HCT116 (cell line): ENCODE results near the gene TK1. TPM values are rescaled to one million over a fixed set of nuclear protein-coding genes. Genes with fewer than 3 reads are reported as not detected.

Experiments used
- ATAC-seq: fragments of 200-7000 bp; cut with Tn5 transposase; 2 replicates; pipeline ENCODE4 v1.9.1; 2020; ENCODE audit warnings: mild to moderate bottlenecking, moderate library complexity
- BruUV-seq: library from RNA; stranded (reverse); fragments of 400-500 nt; replicated peaks from 2 replicates; lab custom pipeline; 2021; lab: Mats Ljungman, UMichigan
- CTCF ChIA-PET: fragments of 300-600 bp; sonication (Branson Sonifier 250); formaldehyde crosslinking; loops from one replicate; lab custom pipeline; 2021; ENCODE audit warnings: antibody characterized with exemption; lab: Charles Lee
- POLR2A ChIA-PET: fragments of 300-600, 350-600 bp; sonication (Branson Sonifier 250); formaldehyde crosslinking; loops from one replicate; lab custom pipeline; 2021; ENCODE audit warnings: antibody characterized with exemption; lab: Charles Lee
- RAD21 ChIA-PET, 2 experiments: fragments of 300-600 bp; sonication (Branson Sonifier 250); formaldehyde crosslinking; loops; one replicate each; lab custom pipeline; 2023; ENCODE audit warnings: low total read pairs in 2 of 2; ENCODE audit not compliant: uncharacterized antibody in 2 of 2, unreplicated experiment in 2 of 2, low non-redundant PET in 1 of 2; lab: Charles Lee
- DNase-seq: peaks from one replicate; pipeline ENCODE4 v3.0.0-alpha.2; 2010; ENCODE audit warnings: low read depth, low spot score
- H2AFZ ChIP-seq: fragments of 200-600 bp; shearing (Covaris generic), sonication (generic); 2 replicates; pipeline ENCODE4 v1.6.1; 2017; ENCODE audit warnings: low read depth, mixed run types, mixed read lengths, antibody characterized with exemption, low read length; ENCODE audit not compliant: poor library complexity, severe bottlenecking
- H3K27ac ChIP-seq: 2 replicates; pipeline ENCODE4 v1.5.1; 2012; ENCODE audit warnings: low read depth, low read length
- H3K27me3 ChIP-seq: fragments of 200-600 bp; sonication (generic); 2 replicates; pipeline ENCODE4 v1.6.1; 2016; ENCODE audit warnings: mixed run types, low read length, mixed read lengths; ENCODE audit not compliant: insufficient read depth
- H3K36me3 ChIP-seq, 2 experiments: fragments of 200-500 bp in 1 of 2; fragments of 200-600 bp in 1 of 2; sonication (Bioruptor generic) in 1 of 2; sonication (generic) in 1 of 2; 2 replicates each; pipeline versions ENCODE4 v1.5.1 to v1.6.1; 2014 to 2016; ENCODE audit warnings: low read length in 2 of 2, inconsistent platforms in 1 of 2, mixed read lengths in 1 of 2, mixed run types in 1 of 2; ENCODE audit not compliant: insufficient read depth in 2 of 2, control insufficient read depth in 1 of 2
- H3K4me1 ChIP-seq, 2 experiments: fragments of 200-600 bp in 1 of 2; sonication (generic) in 1 of 2; 2 replicates each; pipeline versions ENCODE4 v1.5.1 to v1.6.1; 2012 to 2017; ENCODE audit warnings: low read length in 2 of 2, inconsistent platforms in 1 of 2, mild to moderate bottlenecking in 1 of 2, mixed read lengths in 1 of 2, mixed run types in 1 of 2, moderate library complexity in 1 of 2; ENCODE audit not compliant: insufficient read depth in 2 of 2, control insufficient read depth in 1 of 2
- H3K4me2 ChIP-seq: fragments of 200-600 bp; sonication (generic); 2 replicates; pipeline ENCODE4 v1.6.1; 2017; ENCODE audit warnings: mixed run types, low read length, mixed read lengths
- H3K4me3 ChIP-seq, 2 experiments: fragments of 200-600 bp in 1 of 2; sonication (generic) in 1 of 2; replicated peaks in 1 of 2; 2 replicates each; pipeline ENCODE4 v1.5.1; 2011 to 2016; ENCODE audit warnings: low read length in 2 of 2, control low read depth in 1 of 2, low read depth in 1 of 2, mild to moderate bottlenecking in 1 of 2, mixed read lengths in 1 of 2, mixed run types in 1 of 2
- H3K79me2 ChIP-seq: fragments of 200-600 bp; sonication (generic); 2 replicates; pipeline ENCODE4 v1.6.1; 2017; ENCODE audit warnings: mild to moderate bottlenecking, mixed run types, low read length, moderate library complexity, mixed read lengths; ENCODE audit not compliant: insufficient read depth
- H3K9ac ChIP-seq: fragments of 200-600 bp; sonication (generic); 2 replicates; pipeline ENCODE4 v1.6.1; 2016; ENCODE audit warnings: low read length, mixed read lengths
- H3K9me2 ChIP-seq: fragments of 200-600 bp; sonication (generic), shearing (Covaris generic); 2 replicates; pipeline ENCODE4 v1.6.1; 2017; ENCODE audit warnings: mixed run types, mild to moderate bottlenecking, moderate library complexity; ENCODE audit not compliant: insufficient read depth
- H3K9me3 ChIP-seq, 2 experiments: fragments of 200-500 bp in 1 of 2; fragments of 200-600 bp in 1 of 2; sonication (Bioruptor generic) in 1 of 2; sonication (generic) in 1 of 2; 2 replicates each; pipeline ENCODE4 v1.6.1; 2014 to 2017; ENCODE audit warnings: low read length in 2 of 2, mixed read lengths in 2 of 2, inconsistent platforms in 1 of 2, low read depth in 1 of 2, mild to moderate bottlenecking in 1 of 2, mixed run types in 1 of 2, moderate library complexity in 1 of 2; ENCODE audit not compliant: control insufficient read depth in 1 of 2, insufficient read depth in 1 of 2
- H4K20me1 ChIP-seq: fragments of 200-600 bp; sonication (generic), shearing (Covaris generic); 2 replicates; pipeline ENCODE4 v1.6.1; 2017; ENCODE audit warnings: mixed run types, mild to moderate bottlenecking, moderate library complexity; ENCODE audit not compliant: insufficient read depth
- ATF3 ChIP-seq: IDR thresholded peaks from 2 replicates; pipeline ENCODE4 v1.6.1; 2012
- CBX3 ChIP-seq: IDR thresholded peaks from 2 replicates; pipeline ENCODE4 v1.6.1; 2012; ENCODE audit warnings: low read depth
- CTCF ChIP-seq, 3 experiments: fragments of 200-600 bp in 1 of 3; sonication (generic) in 1 of 3; IDR thresholded peaks in 2 of 3; conservative IDR thresholded peaks in 1 of 3; 2 replicates each; pipeline ENCODE4 v1.5.1; 2012 to 2017; ENCODE audit warnings: low read depth in 2 of 3, low read length in 2 of 3, antibody characterized with exemption in 1 of 3, borderline replicate concordance in 1 of 3, control low read depth in 1 of 3, mild to moderate bottlenecking in 1 of 3, mixed read lengths in 1 of 3, mixed run types in 1 of 3, moderate library complexity in 1 of 3; ENCODE audit not compliant: insufficient read depth in 1 of 3
- FOSL1 ChIP-seq: IDR thresholded peaks from 2 replicates; pipeline ENCODE4 v1.6.1; 2012; ENCODE audit warnings: low read depth
- JUND ChIP-seq: IDR thresholded peaks from 2 replicates; pipeline ENCODE4 v1.6.1; 2012
- MAX ChIP-seq: IDR thresholded peaks from 2 replicates; pipeline ENCODE4 v1.6.1; 2012
- POLR2A ChIP-seq: IDR thresholded peaks from 2 replicates; pipeline ENCODE4 v1.7.0; 2011; ENCODE audit warnings: borderline replicate concordance; ENCODE audit not compliant: insufficient read depth, insufficient read length; ENCODE audit errors: extremely low read depth
- REST ChIP-seq: IDR thresholded peaks from 2 replicates; pipeline ENCODE4 v1.6.1; 2012; ENCODE audit warnings: low read depth
- SIN3A ChIP-seq: IDR thresholded peaks from 2 replicates; pipeline ENCODE4 v1.6.1; 2012; ENCODE audit warnings: low read depth
- SP1 ChIP-seq: IDR thresholded peaks from 2 replicates; pipeline ENCODE4 v1.6.1; 2012; ENCODE audit warnings: low read depth
- SRF ChIP-seq: IDR thresholded peaks from 2 replicates; pipeline ENCODE4 v1.6.1; 2012; ENCODE audit warnings: low read depth
- TCF7L2 ChIP-seq: IDR thresholded peaks from 2 replicates; pipeline ENCODE4 v1.7.0; 2011; ENCODE audit warnings: borderline replicate concordance, inconsistent platforms; ENCODE audit not compliant: insufficient read depth, insufficient read length; ENCODE audit errors: extremely low read depth
- YY1 ChIP-seq: IDR thresholded peaks from 2 replicates; pipeline ENCODE4 v1.6.1; 2011; ENCODE audit warnings: low read length, low read depth, moderate library complexity, mild to moderate bottlenecking; ENCODE audit not compliant: insufficient replicate concordance; ENCODE audit errors: extremely low read depth
- ZFX ChIP-seq: fragments of 450-650 bp; IDR thresholded peaks from 2 replicates; pipeline ENCODE4 v1.6.1; 2017
- intact Hi-C: fragments of 100-400 bp; cut with micrococcal nuclease; formaldehyde crosslinking; loops from 2 replicates; pipeline ENCODE4 v1.10.0; 2022
- total RNA-seq: library from RNA; stranded (reverse); gene quantifications from one replicate; pipeline ENCODE4 v1.2.1, GENCODE V29; 2021; ENCODE audit not compliant: unreplicated experiment

The TK1 gene
- total RNA-seq, 1 experiment from 2014 or later = 315 TPM

GRCh38 chr17:78180083-78180482, 6.8 kb downstream of the TK1 start:
- H3K27me3 ChIP-seq = no peaks in the 10 kb centered on the region
- H3K9me2 ChIP-seq = no peaks in the 10 kb centered on the region
- DNase-seq (no peak), ATAC-seq (no peak)
- ChIA-PET CTCF (no interaction called here), POLR2A (no interaction called here), RAD21 (no interaction called here)
- H4K20me1 ChIP-seq = no peaks in the 10 kb centered on the region
- H3K36me3 ChIP-seq = peaks cover 51 to 73% of the 10 kb centered on the region in 2 experiments
- no peak overlapping the region for H3K4me2 ChIP-seq
- BruUV-seq = no TSS peak
- peaks cover 10 to 16% of the 10 kb centered on the region in 2 experiments; a peak in 3 of 4 replicates for H3K4me1 ChIP-seq
- no peak overlapping the region for H2AFZ ChIP-seq
- H3K79me2 ChIP-seq = peaks cover 44% of the 10 kb centered on the region
- no peak overlapping the region for H3K4me3 ChIP-seq
- intact Hi-C loops = no loop called here
- no peak for TF ChIP-seq TCF7L2
- no peak for TF ChIP-seq JUND
- no peak for TF ChIP-seq SIN3A
- no peak for TF ChIP-seq REST
- TF ChIP-seq CTCF (IDR thresholded peaks at IDR 0.05 in 2 of 3, conservative IDR thresholded peaks at IDR 0.05 in 1 of 3; ENCODE audit: borderline replicate concordance in 1 of 3, insufficient read depth in 1 of 3, low read depth in 2 of 3, low read length in 2 of 3) = no peak
- TF ChIP-seq POLR2A = no peak
- TF ChIP-seq YY1 = no peak
- no peak for TF ChIP-seq SRF
- TF ChIP-seq MAX = no peak
- no peak for TF ChIP-seq FOSL1
- no peak for TF ChIP-seq ATF3
- no peak for TF ChIP-seq ZFX
- TF ChIP-seq SP1 = no peak
- TF ChIP-seq CBX3 = no peak
- TF ChIP-seq, all 23 proteins: peak for 0
- Histone ChIP-seq H3K9ac (no peak overlapping the region), H3K9me3 (no peaks in the 10 kb centered on the region), H3K27ac (no peak overlapping the region; the same call in 1 of the 2 replicates)
